ENCODE measurements around the gene APOA5.
A peak's percentile ranks its signal among the peaks of the same experiment; 100 is the strongest.
"Not testable (repeated sequence)": the region's sequence is repeated elsewhere in the genome, so short reads cannot be mapped to it uniquely, and the experiment has no call there.

APOA5 gene, protein sequence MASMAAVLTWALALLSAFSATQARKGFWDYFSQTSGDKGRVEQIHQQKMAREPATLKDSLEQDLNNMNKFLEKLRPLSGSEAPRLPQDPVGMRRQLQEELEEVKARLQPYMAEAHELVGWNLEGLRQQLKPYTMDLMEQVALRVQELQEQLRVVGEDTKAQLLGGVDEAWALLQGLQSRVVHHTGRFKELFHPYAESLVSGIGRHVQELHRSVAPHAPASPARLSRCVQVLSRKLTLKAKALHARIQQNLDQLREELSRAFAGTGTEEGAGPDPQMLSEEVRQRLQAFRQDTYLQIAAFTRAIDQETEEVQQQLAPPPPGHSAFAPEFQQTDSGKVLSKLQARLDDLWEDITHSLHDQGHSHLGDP

DNA sequence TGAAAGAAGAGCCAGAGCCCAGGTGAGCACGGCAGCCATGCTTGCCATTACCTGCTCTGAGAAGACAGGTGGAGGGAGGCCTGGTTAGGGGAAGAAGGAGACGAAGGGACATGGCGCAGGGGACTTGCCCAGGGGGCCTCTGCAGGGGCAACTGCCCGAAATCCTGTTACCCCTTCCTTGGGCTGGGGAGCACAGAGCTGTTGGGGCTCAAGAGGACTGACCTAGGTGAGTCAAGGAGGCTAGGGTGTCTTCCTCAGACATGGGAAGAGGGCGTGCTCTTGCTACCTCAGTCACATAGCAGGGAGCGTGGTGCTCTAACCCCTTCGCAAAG, at the start of gene APOA5:
Gene APOA5, minus strand, starts transcription at position 67 of the 331 bp plus-strand sequence. Its CDS starts 19 bp downstream, at position 48.
- DNase-seq: no peak

DNA sequence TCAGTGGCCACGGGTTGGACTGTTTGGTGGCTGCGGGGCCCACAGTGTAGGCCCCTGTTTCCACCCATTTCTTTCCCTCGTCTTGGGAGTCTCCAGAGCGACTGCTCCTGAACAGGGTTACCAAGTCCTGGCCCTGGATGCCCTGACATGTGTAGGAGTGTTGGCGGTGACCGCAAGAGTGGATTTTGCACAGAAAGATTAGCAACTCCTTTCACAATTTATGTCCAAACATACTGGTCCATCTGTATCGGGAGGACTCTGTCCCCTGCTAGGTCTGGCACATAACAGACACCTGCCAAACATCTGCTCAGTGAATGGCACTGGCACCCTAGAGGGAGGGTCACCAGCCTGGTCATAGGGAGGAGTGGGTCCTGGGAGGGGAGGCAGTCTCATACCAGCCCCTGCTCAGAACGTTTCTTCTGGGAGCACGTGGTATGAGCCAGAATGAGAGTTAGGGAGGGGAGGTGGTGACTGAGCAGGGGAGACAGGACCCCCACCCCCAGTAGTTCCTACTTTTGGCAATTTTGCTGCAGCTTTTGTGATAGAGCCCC, 49.1 kb upstream of the APOA5 start:
- DNase-seq: no peak

DNA sequence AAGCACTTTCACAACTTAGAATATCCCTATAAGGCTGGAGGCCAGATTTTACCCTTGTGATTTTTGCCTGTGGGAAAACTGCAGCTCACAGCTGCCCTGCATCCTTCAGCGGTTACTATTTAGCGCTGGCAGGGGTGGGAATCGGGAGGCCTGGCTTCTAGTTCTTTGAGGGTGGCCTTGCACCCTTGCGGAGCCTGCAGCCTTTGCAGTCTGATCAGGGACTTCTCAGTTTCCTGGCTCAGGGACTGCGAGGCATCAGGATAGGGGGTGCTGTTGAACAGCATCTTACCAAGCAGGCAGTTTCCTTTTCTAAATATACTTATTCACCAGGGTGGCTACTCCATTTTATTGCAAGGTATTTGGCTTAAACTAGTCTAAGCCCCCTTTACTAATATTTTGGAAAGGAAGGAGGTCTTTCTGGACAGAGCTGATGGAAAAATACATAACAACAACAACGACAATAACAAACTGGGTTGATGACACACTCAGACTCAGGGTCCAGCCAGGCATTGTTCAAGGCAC, 48.6 kb upstream of the APOA5 start:
- DNase-seq: no peak

DNA sequence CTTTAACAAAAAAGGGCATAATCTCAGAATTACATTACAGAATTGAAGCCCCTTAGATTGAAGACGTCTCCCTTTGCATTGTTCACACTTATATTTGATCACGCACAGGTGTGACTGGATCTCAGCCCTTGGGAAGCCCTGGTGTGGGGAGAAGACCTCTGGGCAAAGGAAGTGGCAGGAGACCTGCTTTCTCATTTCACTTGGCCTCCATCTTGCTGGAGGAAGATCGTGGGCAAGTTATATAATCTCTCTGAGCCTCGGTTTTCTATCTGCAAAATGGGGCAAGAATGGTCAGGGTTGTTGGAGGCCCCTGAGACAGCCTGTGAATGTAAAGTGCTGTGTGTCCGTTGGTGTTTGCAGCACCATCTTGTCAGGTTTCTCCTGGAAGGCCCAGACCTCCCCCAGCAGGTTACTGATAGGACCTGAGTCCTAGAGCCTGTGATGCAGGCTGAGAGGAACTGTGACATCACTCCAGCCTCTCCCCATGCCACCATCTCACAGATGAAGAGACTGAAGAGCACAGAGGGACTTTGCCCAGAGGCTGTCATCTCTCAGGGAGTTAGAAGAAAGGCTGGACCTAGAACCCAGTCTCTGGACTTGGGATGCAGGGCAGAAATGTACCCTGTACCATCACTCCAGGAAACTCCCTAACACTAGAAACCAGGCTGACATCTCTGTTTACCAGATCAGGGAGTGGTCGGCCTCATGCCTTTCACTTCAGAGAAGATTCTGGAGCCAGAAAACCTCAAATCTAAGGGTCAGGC, 46.8 kb upstream of the APOA5 start:
- no peak for DNase-seq

DNA sequence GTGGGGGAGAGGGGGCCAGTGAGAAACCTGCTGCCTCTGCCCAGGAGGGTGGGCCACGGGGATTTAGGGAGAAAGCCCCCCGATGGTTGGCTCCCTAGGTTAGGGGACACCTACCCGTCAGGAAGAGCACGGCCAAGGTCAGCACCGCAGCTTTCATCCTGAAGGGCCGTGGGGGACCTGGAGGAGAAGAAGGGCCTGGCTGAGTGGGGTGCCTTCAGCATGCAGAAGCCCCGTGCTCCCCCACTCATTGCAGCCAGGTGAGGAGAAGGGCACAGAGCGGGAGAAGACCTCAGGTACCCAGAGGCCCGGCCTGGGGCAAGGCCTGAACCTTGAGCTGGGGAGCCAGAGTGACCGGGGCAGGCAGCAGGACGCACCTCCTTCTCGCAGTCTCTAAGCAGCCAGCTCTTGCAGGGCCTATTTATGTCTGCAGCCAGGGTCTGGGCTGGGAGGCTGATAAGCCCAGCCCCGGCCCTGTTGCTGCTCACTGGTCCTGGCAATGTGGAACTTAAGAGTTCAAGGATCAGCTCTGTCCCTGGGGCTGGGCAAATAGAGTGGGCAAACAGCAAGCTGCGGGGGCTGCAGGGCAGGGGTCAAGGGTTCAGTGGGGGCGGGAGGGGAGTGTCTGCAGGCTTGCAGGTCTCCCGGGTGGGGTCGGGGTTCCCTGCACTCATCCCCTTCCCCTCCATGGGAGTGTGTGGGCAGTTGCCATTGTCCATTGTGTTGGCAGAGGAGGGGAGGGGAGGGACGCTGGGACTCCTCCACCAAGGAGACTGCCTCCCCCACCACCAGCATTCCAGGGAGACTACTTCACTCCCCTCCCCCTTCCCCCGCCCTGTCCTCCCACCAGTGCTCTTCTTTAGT, 45.8 kb upstream of the APOA5 start, which contains the start of gene APOA1:
Gene APOA1, minus strand, starts transcription at position 392 of the 861 bp plus-strand sequence. Its CDS starts 235 bp downstream, at position 157.
- no peak for DNase-seq

DNA sequence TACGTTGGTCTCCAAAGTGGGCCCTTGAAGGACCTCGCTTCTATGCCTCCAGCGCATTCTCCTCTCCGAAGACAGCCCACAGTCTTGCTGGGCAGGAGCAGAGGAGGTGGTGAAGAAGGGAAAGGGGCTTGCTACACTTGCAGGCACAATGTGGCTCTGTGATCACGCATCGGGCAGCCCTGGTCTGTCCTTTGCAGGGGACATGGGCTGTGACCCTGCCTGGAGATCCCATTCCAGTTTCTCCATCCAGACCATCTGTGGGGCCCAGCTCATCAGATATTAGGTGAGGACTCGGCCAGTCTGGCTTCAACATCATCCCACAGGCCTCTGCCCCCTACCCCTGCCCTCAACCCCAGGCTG, 44.9 kb upstream of the APOA5 start:
- no peak for DNase-seq

DNA sequence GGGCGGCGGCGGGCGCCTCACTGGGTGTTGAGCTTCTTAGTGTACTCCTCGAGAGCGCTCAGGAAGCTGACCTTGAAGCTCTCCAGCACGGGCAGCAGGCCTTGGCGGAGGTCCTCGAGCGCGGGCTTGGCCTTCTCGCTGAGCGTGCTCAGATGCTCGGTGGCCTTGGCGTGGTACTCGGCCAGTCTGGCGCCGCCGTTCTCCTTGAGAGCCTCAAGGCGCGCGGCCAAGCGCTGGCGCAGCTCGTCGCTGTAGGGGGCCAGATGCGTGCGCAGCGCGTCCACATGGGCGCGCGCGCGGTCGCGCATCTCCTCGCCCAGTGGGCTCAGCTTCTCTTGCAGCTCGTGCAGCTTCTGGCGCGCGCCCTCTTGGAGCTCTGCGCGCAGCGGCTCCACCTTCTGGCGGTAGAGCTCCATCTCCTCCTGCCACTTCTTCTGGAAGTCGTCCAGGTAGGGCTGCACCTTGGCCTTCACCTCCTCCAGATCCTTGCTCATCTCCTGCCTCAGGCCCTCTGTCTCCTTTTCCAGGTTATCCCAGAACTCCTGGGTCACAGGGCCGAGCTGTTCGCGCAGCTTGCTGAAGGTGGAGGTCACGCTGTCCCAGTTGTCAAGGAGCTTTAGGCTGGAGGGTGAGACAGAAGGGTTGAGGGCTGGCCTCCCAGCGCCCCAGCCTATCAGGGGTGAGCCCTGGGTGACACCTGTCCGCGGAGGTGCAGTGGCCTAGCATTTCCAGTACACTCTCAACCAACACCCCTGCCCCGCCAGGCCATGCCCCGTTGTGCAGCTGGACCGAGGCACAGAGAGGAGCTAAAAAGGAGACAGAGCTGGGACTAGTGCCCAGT, 44.3 kb upstream of the APOA5 start:
- DNase-seq: peak; percentile 95

DNA sequence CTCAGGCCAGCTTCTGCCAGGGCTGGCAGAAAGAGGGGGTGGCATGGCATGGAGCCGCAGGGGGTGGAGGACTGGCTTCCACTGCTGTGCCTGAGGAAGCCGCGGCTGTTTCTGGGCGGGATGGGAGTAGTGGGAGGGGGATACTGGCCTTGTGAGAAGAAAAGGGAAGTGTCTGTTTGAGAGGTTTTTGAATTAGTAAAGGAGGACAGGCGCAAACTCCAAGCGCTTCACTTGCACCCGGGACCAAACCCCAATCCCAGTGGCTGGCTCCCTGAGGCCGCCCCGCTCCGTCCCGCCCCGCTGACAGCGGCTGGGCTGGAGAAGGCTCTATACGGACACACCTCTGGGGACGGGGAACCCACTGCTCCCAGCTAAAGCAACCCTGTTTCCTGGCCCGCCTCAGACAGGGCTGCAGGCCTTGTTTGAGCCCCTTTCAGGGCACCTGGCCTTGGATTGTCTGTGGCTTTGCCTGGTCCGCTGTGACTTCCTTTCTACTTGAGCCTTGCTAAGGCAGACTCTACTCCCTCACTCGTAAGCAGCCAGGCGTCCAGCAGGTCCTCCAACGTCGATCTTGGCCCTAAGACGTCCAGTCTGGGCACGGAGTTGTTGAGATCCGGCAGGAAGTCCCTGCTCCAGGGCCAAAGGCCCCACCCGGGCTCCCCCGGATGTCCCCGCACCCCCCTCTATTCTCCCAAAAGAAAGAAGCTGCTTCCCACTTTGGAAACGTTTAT, 43.5 kb upstream of the APOA5 start:
- DNase-seq: no peak

DNA sequence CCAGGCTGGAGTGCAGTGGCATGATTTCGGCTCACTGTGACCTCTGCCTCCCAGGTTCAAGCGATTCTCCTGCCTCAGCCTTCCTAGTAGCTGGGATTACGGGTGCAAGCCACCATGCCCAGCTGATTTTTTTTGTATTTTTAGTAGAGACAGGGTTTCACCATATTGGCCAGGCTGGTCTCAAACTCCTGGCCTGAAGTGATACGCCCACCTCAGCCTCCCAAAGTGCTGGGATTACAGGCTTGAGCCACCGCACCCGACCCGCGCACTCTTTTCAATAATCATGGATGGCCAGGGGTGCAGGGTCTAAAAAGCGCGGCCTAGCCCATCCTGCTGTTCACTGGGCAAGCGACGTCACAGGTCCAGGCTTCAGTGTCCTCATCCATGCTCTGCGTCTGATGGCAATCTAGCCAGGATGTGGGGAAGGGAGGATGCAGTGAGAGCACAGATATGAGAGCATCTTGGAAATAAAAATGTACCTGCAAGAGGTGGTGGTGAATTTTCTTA, 42.9 kb upstream of the APOA5 start:
- not testable (repeated sequence) for DNase-seq

DNA sequence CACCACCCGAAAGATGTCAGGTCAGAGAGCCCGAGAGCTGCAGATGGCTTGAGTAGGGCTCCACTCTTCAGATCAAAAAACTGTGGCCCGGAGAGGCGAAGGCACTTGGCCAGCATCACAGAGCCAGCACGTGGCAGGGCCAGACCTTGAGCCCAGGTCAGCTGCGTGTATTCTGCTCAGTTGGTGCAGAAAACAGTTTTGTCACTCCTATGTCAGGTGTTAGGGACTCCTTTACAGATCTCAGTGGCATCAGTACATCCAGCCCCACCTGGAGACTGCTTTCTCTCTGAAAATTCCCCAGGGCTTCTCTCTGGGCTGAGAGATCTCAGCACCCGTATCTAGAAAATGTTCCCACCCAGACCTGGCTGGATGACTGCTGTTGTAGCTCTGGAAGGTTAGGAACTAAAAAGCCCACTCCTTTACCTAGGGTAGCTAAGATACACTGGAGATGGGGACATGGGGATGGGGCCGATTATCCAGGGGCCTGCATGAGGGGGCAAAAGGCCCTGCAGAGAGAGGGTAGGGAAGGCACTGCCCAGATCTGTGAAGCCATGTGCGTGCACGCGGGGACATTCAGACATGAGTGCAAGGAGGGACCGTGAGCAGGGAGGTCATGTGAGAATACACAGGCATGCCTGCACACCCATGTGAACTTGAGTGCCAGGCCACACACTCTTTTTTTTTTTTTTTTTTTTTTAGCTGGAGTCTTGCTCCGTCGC, 42.3 kb upstream of the APOA5 start:
- no peak for DNase-seq

DNA sequence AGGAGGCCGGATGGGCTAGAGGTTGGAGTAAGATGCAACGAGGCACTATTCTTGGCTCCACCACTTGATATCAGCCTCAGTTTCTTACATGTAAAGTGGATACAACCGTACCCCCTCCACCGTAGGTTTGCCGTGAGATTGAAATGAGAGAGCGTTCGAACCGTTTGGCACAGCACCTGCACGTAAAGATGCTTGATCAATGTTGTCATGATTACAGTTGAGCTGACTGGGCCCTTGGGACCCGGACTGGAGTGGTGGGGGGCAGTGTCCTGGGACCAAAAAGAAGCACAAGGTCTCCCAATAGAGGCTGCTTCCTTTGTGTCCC, 41.8 kb upstream of the APOA5 start:
- DNase-seq: no peak

DNA sequence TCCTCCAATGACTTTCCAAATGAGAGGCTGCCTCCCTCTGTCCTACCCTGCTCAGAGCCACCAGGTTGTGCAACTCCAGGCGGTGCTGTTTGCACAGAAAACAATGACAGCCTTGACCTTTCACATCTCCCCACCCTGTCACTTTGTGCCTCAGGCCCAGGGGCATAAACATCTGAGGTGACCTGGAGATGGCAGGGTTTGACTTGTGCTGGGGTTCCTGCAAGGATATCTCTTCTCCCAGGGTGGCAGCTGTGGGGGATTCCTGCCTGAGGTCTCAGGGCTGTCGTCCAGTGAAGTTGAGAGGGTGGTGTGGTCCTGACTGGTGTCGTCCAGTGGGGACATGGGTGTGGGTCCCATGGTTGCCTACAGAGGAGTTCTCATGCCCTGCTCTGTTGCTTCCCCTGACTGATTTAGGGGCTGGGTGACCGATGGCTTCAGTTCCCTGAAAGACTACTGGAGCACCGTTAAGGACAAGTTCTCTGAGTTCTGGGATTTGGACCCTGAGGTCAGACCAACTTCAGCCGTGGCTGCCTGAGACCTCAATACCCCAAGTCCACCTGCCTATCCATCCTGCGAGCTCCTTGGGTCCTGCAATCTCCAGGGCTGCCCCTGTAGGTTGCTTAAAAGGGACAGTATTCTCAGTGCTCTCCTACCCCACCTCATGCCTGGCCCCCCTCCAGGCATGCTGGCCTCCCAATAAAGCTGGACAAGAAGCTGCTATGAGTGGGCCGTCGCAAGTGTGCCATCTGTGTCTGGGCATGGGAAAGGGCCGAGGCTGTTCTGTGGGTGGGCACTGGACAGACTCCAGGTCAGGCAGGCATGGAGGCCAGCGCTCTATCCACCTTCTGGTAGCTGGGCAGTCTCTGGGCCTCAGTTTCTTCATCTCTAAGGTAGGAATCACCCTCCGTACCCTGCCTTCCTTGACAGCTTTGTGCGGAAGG, 40.9 kb upstream of the APOA5 start:
- no peak for DNase-seq

DNA sequence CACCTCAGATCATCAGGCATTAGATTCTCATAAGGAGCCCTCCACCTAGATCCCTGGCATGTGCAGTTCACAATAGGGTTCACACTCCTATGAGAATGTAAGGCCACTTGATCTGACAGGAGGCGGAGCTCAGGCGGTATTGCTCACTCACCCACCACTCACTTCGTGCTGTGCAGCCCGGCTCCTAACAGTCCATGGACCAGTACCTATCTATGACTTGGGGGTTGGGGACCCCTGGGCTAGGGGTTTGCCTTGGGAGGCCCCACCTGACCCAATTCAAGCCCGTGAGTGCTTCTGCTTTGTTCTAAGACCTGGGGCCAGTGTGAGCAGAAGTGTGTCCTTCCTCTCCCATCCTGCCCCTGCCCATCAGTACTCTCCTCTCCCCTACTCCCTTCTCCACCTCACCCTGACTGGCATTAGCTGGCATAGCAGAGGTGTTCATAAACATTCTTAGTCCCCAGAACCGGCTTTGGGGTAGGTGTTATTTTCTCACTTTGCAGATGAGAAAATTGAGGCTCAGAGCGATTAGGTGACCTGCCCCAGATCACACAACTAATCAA, 40.2 kb upstream of the APOA5 start:
- no peak for DNase-seq

DNA sequence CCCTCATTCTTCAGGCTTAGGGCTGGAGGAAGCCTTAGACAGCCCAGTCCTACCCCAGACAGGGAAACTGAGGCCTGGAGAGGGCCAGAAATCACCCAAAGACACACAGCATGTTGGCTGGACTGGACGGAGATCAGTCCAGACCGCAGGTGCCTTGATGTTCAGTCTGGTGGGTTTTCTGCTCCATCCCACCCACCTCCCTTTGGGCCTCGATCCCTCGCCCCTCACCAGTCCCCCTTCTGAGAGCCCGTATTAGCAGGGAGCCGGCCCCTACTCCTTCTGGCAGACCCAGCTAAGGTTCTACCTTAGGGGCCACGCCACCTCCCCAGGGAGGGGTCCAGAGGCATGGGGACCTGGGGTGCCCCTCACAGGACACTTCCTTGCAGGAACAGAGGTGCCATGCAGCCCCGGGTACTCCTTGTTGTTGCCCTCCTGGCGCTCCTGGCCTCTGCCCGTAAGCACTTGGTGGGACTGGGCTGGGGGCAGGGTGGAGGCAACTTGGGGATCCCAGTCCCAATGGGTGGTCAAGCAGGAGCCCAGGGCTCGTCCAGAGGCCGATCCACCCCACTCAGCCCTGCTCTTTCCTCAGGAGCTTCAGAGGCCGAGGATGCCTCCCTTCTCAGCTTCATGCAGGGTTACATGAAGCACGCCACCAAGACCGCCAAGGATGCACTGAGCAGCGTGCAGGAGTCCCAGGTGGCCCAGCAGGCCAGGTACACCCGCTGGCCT, 38.7 kb upstream of the APOA5 start:
- no peak for DNase-seq

DNA sequence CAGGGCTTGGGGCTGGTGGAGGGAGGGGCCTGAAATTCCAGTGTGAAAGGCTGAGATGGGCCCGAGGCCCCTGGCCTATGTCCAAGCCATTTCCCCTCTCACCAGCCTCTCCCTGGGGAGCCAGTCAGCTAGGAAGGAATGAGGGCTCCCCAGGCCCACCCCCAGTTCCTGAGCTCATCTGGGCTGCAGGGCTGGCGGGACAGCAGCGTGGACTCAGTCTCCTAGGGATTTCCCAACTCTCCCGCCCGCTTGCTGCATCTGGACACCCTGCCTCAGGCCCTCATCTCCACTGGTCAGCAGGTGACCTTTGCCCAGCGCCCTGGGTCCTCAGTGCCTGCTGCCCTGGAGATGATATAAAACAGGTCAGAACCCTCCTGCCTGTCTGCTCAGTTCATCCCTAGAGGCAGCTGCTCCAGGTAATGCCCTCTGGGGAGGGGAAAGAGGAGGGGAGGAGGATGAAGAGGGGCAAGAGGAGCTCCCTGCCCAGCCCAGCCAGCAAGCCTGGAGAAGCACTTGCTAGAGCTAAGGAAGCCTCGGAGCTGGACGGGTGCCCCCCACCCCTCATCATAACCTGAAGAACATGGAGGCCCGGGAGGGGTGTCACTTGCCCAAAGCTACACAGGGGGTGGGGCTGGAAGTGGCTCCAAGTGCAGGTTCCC, 38.0 kb upstream of the APOA5 start, which contains the start of gene APOC3:
Gene APOC3, plus strand, starts transcription at position 383 of the 659 bp plus-strand sequence. CDS start 676 bp downstream, outside the sequence.
- DNase-seq: no peak

DNA sequence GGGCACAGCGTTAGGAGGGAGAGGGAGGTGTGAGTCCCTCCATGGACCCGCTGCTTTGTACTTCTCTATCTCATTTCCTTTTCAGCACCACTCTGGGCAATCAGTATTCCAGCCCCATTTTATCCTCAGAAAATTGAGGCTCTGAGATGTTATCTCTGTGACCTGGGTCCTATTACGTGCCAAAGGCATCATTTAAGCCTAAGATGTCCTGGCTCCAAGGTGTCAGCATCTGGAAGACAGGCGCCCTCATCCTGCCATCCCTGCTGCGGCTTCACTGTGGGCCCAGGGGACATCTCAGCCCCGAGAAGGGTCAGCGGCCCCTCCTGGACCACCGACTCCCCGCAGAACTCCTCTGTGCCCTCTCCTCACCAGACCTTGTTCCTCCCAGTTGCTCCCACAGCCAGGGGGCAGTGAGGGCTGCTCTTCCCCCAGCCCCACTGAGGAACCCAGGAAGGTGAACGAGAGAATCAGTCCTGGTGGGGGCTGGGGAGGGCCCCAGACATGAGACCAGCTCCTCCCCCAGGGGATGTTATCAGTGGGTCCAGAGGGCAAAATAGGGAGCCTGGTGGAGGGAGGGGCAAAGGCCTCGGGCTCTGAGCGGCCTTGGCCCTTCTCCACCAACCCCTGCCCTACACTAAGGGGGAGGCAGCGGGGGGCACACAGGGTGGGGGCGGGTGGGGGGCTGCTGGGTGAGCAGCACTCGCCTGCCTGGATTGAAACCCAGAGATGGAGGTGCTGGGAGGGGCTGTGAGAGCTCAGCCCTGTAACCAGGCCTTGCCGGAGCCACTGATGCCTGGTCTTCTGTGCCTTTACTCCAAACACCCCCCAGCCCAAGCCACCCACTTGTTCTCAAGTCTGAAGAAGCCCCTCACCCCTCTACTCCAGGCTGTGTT, 37.2 kb upstream of the APOA5 start:
- no peak for DNase-seq

All from NCI-H1105 treated with DMSO at 0.1 percent for 48 hours (cell line).